GM12878 (cell line): ENCODE measurements around the gene POU4F1. TPM values are rescaled to one million over a fixed set of nuclear protein-coding genes. Genes with fewer than 3 reads are reported as not detected.

ENCODE experiments used
- ATAC-seq: fragments of 200-7000 bp; cut with Tn5 transposase; 3 replicates; pipeline ENCODE4 v1.9.1; 2020; ENCODE audit warnings: mild to moderate bottlenecking, moderate library complexity
- BruUV-seq: library from RNA; stranded (reverse); fragments of 400-500 nt; replicated peaks from 2 replicates; lab custom pipeline; 2021; lab: Mats Ljungman, UMichigan
- CTCF ChIA-PET: fragments of 300-600 bp; sonication (Branson Sonifier 250); formaldehyde crosslinking; extraction: SDS; loops from one replicate; lab custom pipeline; 2021; ENCODE audit warnings: inconsistent platforms; lab: Yijun Ruan, JAX
- POLR2A ChIA-PET: fragments of 350-600 bp; formaldehyde crosslinking; extraction: SDS; loops from one replicate; lab custom pipeline; 2021; ENCODE audit warnings: inconsistent platforms; lab: Charles Lee
- RAD21 ChIA-PET: fragments of 300-600 bp; sonication (Branson Sonifier 250); formaldehyde crosslinking; loops from one replicate; lab custom pipeline; 2023; ENCODE audit warnings: antibody characterized with exemption; ENCODE audit not compliant: unreplicated experiment; lab: Charles Lee
- SMC1A ChIA-PET: fragments of 300-600 bp; sonication (Branson Sonifier 250); formaldehyde crosslinking; loops from one replicate; lab custom pipeline; 2023; ENCODE audit not compliant: unreplicated experiment, uncharacterized antibody; lab: Charles Lee
- DNase-seq: peaks from one replicate; pipeline ENCODE4 v3.0.0-alpha.2; 2011; ENCODE audit warnings: low read depth, low spot score
- FAIRE-seq: peaks from 3 replicates; lab custom pipeline; 2011; peaks lifted over from hg19 to GRCh38; lab: Jason Lieb, UNC
- H2AFZ ChIP-seq: 2 replicates; pipeline ENCODE4 v1.6.0; 2011; ENCODE audit warnings: low read depth, low read length, control low read depth; ENCODE audit not compliant: control insufficient read depth
- H3K27ac ChIP-seq: 2 replicates; pipeline ENCODE4 v1.5.1; 2011; ENCODE audit warnings: control low read depth; ENCODE audit not compliant: control insufficient read depth, insufficient read depth
- H3K27me3 ChIP-seq, 2 experiments: replicated peaks in 1 of 2; 2 replicates each; pipeline versions ENCODE4 v1.6.0 to v1.6.1; 2011; ENCODE audit warnings: low read length in 1 of 2; ENCODE audit not compliant: control insufficient read depth in 2 of 2, insufficient read depth in 2 of 2
- H3K36me3 ChIP-seq, 2 experiments: 2 replicates each; pipeline ENCODE4 v1.5.1; 2011; ENCODE audit warnings: low read length in 1 of 2; ENCODE audit not compliant: control insufficient read depth in 2 of 2, insufficient read depth in 2 of 2
- H3K4me1 ChIP-seq: 2 replicates; pipeline ENCODE4 v1.6.1; 2011; ENCODE audit warnings: mild to moderate bottlenecking, low read length, moderate library complexity, mixed read lengths; ENCODE audit not compliant: control insufficient read depth, insufficient read depth
- H3K4me2 ChIP-seq: 2 replicates; pipeline ENCODE4 v1.6.0; 2011; ENCODE audit warnings: control low read depth; ENCODE audit not compliant: control insufficient read depth, insufficient read depth
- H3K4me3 ChIP-seq: fragments of 200-600 bp; sonication (generic); 2 replicates; pipeline ENCODE4 v1.5.1; 2016
- H3K79me2 ChIP-seq: 2 replicates; pipeline ENCODE4 v1.6.0; 2011; ENCODE audit warnings: low read length; ENCODE audit not compliant: control insufficient read depth, insufficient read depth
- H3K9ac ChIP-seq: 2 replicates; pipeline ENCODE4 v1.8.0; 2011; ENCODE audit warnings: low read length, control low read depth, mixed read lengths; ENCODE audit not compliant: control insufficient read depth, insufficient read depth
- H3K9me3 ChIP-seq: replicated peaks from 3 replicates; pipeline ENCODE4 v1.5.1; 2011; ENCODE audit warnings: mild to moderate bottlenecking, low read length; ENCODE audit not compliant: control insufficient read depth, insufficient read depth
- H4K20me1 ChIP-seq: 2 replicates; pipeline ENCODE4 v1.6.0; 2011; ENCODE audit not compliant: control insufficient read depth, insufficient read depth
- CBFB ChIP-seq: IDR thresholded peaks from 2 replicates; pipeline ENCODE4 v1.6.1; 2016; ENCODE audit warnings: antibody characterized with exemption, low read depth
- CHD4 ChIP-seq: fragments of 200-600 bp; sonication (generic); IDR thresholded peaks from 2 replicates; pipeline ENCODE4 v1.6.1; 2016; ENCODE audit warnings: mild to moderate bottlenecking
- EZH2 ChIP-seq: IDR thresholded peaks from 2 replicates; pipeline ENCODE4 v1.6.1; 2012; ENCODE audit warnings: low read depth, mild to moderate bottlenecking, control low read depth, inconsistent platforms, low read length, borderline replicate concordance; ENCODE audit not compliant: control insufficient read depth
- GABPA ChIP-seq: IDR thresholded peaks from 2 replicates; pipeline ENCODE4 v1.6.1; 2014; ENCODE audit warnings: antibody characterized with exemption, low read depth, mild to moderate bottlenecking, inconsistent platforms
- HCFC1 ChIP-seq: fragments of 150-350 bp; IDR thresholded peaks from 2 replicates; pipeline ENCODE4 v1.6.1; 2014; ENCODE audit warnings: low read length
- KDM1A ChIP-seq: fragments of 200-600 bp; sonication (generic); IDR thresholded peaks from 2 replicates; pipeline ENCODE4 v1.6.1; 2016; ENCODE audit warnings: borderline replicate concordance
- MTA2 ChIP-seq: fragments of 450-650 bp; IDR thresholded peaks from 2 replicates; pipeline ENCODE4 v1.6.1; 2016; ENCODE audit warnings: low read depth, mild to moderate bottlenecking, moderate library complexity
- NFYB ChIP-seq: IDR thresholded peaks from 2 replicates; pipeline ENCODE4 v1.6.1; 2011; ENCODE audit warnings: low read depth, mild to moderate bottlenecking, low read length, improper control_type of control experiment, moderate library complexity; ENCODE audit not compliant: insufficient read depth
- RAD21 ChIP-seq: IDR thresholded peaks from 2 replicates; pipeline ENCODE4 v1.6.1; 2011; ENCODE audit warnings: mild to moderate bottlenecking, low read depth, low read length, moderate library complexity; ENCODE audit not compliant: insufficient read depth
- RAD51 ChIP-seq: fragments of 450-650 bp; IDR thresholded peaks from 2 replicates; pipeline ENCODE4 v1.6.1; 2016; ENCODE audit warnings: moderate library complexity, mild to moderate bottlenecking, inconsistent platforms
- STAT3 ChIP-seq: IDR thresholded peaks from 2 replicates; pipeline ENCODE4 v1.6.1; 2011; ENCODE audit warnings: low read depth, low read length, improper control_type of control experiment
- TAF1 ChIP-seq: IDR thresholded peaks from 2 replicates; pipeline ENCODE4 v1.6.1; 2011; ENCODE audit warnings: mild to moderate bottlenecking, low read depth, low read length, borderline replicate concordance
- WGBS: methylation state at CpG from one replicate; pipeline ENCODE4 v1.1.6; 2016; ENCODE audit warnings: low lambda C conversion rate; ENCODE audit not compliant: insufficient replicate concordance, insufficient coverage; ENCODE audit errors: missing lambda C conversion rate; 5-methylcytosine and 5-hydroxymethylcytosine counted together
- in situ Hi-C: fragments of 300-500 bp; cut with MboI; formaldehyde crosslinking; loops from 9 replicates; pipeline ENCODE4 v1.14.3; 2018; ENCODE audit warnings: mixed read lengths
- intact Hi-C: fragments of 100-400 bp; cut with micrococcal nuclease; formaldehyde crosslinking; loops from one replicate; pipeline ENCODE4 v1.14.2; 2022; ENCODE audit not compliant: unreplicated experiment
- polyA plus RNA-seq, 11 experiments: library from polyadenylated mRNA; depleted of rRNA in 4 of 11; unstranded in 6 of 11; stranded (reverse) in 5 of 11; fragments of >200 nt; fragmentation: Nextera tagmentation in 4 of 11; fragmentation: Illumina TruSeq in 1 of 11; extraction: Ambion mirVana in 4 of 11; extraction: Trizol in 1 of 11; gene quantifications; 1 replicate in 1 of 11; 2 replicates in 10 of 11; pipeline versions ENCODE4 v1.2.1 to v1.2.3, GENCODE V29; 2011 to 2016; ENCODE audit warnings: inconsistent platforms in 2 of 11, missing spikeins in 2 of 11, low read depth in 1 of 11
- total RNA-seq, 4 experiments: library from RNA; depleted of rRNA in 3 of 4; stranded (reverse); fragments of >200 nt in 3 of 4; fragmentation: Illumina TruSeq in 1 of 4; extraction: Trizol in 1 of 4; gene quantifications; 2 replicates each; pipeline versions ENCODE4 v1.2.1 to v1.2.3, GENCODE V29; 2013 to 2021
- TF ChIP-seq, protein P1 (sequence below): IDR thresholded peaks from 2 replicates; pipeline ENCODE4 v1.6.1; 2012; ENCODE audit warnings: low read depth, low read length, improper control_type of control experiment
- TF ChIP-seq, protein P2 (sequence below): fragments of 450-650 bp; IDR thresholded peaks from 2 replicates; pipeline ENCODE4 v1.6.1; 2017; ENCODE audit warnings: borderline replicate concordance
- TF ChIP-seq, protein P3 (sequence below): fragments of 450-650 bp; formaldehyde crosslinking; IDR thresholded peaks from 2 replicates; pipeline ENCODE4 v1.5.0; 2022; ENCODE audit warnings: mild to moderate bottlenecking, missing genetic modification characterization

The POU4F1 gene
- total and polyA plus RNA-seq, 10 of the 15 experiments (the other 5 are each of a cell fraction or from before 2014, with no cell fraction given), result 0.01 to 0.14 (median 0.02) TPM; not detected in 5

DNA sequence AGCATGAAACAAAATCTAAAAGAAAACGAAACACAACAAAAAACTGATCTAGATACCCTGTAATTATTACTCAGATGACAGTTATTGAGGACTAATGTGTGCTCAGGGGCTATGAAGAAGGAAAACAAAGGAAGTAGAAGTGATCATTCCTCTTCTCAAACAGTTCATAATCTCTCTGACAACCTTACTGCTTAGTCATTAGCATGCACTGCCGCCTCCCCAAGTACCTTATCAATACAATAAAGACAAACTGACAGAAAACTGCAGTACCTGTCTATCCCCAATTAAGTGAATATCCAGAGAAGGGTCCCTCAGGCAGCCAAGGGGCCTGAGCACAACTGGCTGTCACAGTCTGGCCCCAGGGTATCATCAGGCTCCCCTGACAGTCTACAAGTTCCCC lies 22.0 kb upstream of the POU4F1 start:
- H2AFZ ChIP-seq, result no peak overlapping the region
- no peaks in the 10 kb centered on the region for H3K79me2 ChIP-seq
- H3K4me3 ChIP-seq, result no peak overlapping the region
- H3K36me3 ChIP-seq, result peaks cover 1 to 3% of the 10 kb centered on the region in 2 experiments; a peak in 3 of 4 replicates
- TF ChIP-seq, protein P1, sequence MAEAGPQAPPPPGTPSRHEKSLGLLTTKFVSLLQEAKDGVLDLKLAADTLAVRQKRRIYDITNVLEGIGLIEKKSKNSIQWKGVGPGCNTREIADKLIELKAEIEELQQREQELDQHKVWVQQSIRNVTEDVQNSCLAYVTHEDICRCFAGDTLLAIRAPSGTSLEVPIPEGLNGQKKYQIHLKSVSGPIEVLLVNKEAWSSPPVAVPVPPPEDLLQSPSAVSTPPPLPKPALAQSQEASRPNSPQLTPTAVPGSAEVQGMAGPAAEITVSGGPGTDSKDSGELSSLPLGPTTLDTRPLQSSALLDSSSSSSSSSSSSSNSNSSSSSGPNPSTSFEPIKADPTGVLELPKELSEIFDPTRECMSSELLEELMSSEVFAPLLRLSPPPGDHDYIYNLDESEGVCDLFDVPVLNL, result no peak
- TF ChIP-seq, protein P2, sequence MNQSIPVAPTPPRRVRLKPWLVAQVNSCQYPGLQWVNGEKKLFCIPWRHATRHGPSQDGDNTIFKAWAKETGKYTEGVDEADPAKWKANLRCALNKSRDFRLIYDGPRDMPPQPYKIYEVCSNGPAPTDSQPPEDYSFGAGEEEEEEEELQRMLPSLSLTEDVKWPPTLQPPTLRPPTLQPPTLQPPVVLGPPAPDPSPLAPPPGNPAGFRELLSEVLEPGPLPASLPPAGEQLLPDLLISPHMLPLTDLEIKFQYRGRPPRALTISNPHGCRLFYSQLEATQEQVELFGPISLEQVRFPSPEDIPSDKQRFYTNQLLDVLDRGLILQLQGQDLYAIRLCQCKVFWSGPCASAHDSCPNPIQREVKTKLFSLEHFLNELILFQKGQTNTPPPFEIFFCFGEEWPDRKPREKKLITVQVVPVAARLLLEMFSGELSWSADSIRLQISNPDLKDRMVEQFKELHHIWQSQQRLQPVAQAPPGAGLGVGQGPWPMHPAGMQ, result no peak
- TF ChIP-seq GABPA (no peak), RAD51 (no peak), EZH2 (no peak), KDM1A (no peak), MTA2 (no peak), STAT3 (no peak), CBFB (no peak), NFYB (no peak), RAD21 (no peak), CHD4 (no peak), HCFC1 (no peak), TAF1 (no peak)
- TF ChIP-seq, protein P3, sequence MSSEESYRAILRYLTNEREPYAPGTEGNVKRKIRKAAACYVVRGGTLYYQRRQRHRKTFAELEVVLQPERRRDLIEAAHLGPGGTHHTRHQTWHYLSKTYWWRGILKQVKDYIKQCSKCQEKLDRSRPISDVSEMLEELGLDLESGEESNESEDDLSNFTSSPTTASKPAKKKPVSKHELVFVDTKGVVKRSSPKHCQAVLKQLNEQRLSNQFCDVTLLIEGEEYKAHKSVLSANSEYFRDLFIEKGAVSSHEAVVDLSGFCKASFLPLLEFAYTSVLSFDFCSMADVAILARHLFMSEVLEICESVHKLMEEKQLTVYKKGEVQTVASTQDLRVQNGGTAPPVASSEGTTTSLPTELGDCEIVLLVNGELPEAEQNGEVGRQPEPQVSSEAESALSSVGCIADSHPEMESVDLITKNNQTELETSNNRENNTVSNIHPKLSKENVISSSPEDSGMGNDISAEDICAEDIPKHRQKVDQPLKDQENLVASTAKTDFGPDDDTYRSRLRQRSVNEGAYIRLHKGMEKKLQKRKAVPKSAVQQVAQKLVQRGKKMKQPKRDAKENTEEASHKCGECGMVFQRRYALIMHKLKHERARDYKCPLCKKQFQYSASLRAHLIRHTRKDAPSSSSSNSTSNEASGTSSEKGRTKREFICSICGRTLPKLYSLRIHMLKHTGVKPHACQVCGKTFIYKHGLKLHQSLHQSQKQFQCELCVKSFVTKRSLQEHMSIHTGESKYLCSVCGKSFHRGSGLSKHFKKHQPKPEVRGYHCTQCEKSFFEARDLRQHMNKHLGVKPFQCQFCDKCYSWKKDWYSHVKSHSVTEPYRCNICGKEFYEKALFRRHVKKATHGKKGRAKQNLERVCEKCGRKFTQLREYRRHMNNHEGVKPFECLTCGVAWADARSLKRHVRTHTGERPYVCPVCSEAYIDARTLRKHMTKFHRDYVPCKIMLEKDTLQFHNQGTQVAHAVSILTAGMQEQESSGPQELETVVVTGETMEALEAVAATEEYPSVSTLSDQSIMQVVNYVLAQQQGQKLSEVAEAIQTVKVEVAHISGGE (CRISPR knock-in tag), result no peak
- FAIRE-seq, result no peak
- H3K9ac ChIP-seq, result no peak overlapping the region
- no TSS peak for BruUV-seq
- ChIA-PET POLR2A (no interaction called here), CTCF (no interaction called here), RAD21 (no interaction called here), SMC1A (interaction anchor here (0.8 to 1.3 kb wide), 2 partner anchors 10 to 1545 kb away, joined by 3 to 6 read pairs; no protein-coding TSS in a partner anchor)
- no peak for ATAC-seq
- no peaks in the 10 kb centered on the region for H3K9me3 ChIP-seq
- no peaks in the 10 kb centered on the region for H3K4me1 ChIP-seq
- DNase-seq, result no peak
- H3K27ac ChIP-seq, result no peak overlapping the region
- no peaks in the 10 kb centered on the region for H3K27me3 ChIP-seq
- in situ Hi-C loops (loop anchor here (25.0 kb wide), 1 partner anchor 1613 kb away; no protein-coding TSS in a partner anchor), intact Hi-C loops (no loop called here)
- no peaks in the 10 kb centered on the region for H4K20me1 ChIP-seq
- no peak overlapping the region for H3K4me2 ChIP-seq
- WGBS, result 94% methylated on average over 2 of the region's 2 CpGs
